ENCODE results near the gene SLC17A7. TPM values are rescaled to one million over a fixed set of nuclear protein-coding genes. Genes with fewer than 3 reads are reported as not detected.
A peak's percentile ranks its signal among the peaks of the same experiment; 100 is the strongest.

SLC17A7 gene
- total and polyA plus RNA-seq, 2 donors from 2014 or later: 0.45 to 1.4 TPM

GRCh38 chr19:49391581-49392399 is 49.5 kb downstream of the SLC17A7 start:
- no peaks in the 10 kb centered on the region for H3K4me1 ChIP-seq (ENCODE audit: control insufficient read depth in 2 of 3, insufficient read depth in 2 of 3, low read depth in 1 of 3, low read length in 3 of 3)
- H3K9ac ChIP-seq (ENCODE audit: low read length in 3 of 3): no peak overlapping the region
- no peaks in the 10 kb centered on the region for H3K9me3 ChIP-seq (ENCODE audit: control insufficient read depth in 2 of 3, insufficient read depth in 1 of 3, low read length in 3 of 3)
- intact Hi-C loops (cut with DNase I): loop anchor here (10.0 kb wide), 1 partner anchor 53 kb away; the partner anchor contains the start of gene SLC17A7
- no peak for FAIRE-seq
- H3K27me3 ChIP-seq (ENCODE audit: control insufficient read depth, insufficient read depth, low read length): no peaks in the 10 kb centered on the region
- peak; percentile 84 to 93 (median 89) for DNase-seq
- TF ChIP-seq, protein P1, sequence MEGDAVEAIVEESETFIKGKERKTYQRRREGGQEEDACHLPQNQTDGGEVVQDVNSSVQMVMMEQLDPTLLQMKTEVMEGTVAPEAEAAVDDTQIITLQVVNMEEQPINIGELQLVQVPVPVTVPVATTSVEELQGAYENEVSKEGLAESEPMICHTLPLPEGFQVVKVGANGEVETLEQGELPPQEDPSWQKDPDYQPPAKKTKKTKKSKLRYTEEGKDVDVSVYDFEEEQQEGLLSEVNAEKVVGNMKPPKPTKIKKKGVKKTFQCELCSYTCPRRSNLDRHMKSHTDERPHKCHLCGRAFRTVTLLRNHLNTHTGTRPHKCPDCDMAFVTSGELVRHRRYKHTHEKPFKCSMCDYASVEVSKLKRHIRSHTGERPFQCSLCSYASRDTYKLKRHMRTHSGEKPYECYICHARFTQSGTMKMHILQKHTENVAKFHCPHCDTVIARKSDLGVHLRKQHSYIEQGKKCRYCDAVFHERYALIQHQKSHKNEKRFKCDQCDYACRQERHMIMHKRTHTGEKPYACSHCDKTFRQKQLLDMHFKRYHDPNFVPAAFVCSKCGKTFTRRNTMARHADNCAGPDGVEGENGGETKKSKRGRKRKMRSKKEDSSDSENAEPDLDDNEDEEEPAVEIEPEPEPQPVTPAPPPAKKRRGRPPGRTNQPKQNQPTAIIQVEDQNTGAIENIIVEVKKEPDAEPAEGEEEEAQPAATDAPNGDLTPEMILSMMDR (IDR thresholded peaks at IDR 0.05; ENCODE audit: borderline replicate concordance, extremely low read depth, insufficient read depth): peak; percentile 80
- H3K4me3 ChIP-seq (ENCODE audit: low read length in 3 of 3): no peak overlapping the region
- H3K36me3 ChIP-seq (ENCODE audit: control insufficient read depth in 2 of 3, insufficient read depth in 3 of 3, low read length in 3 of 3): no peaks in the 10 kb centered on the region
- H3K27ac ChIP-seq (ENCODE audit: low read depth in 2 of 2, low read length in 2 of 2): no peak overlapping the region

DNA sequence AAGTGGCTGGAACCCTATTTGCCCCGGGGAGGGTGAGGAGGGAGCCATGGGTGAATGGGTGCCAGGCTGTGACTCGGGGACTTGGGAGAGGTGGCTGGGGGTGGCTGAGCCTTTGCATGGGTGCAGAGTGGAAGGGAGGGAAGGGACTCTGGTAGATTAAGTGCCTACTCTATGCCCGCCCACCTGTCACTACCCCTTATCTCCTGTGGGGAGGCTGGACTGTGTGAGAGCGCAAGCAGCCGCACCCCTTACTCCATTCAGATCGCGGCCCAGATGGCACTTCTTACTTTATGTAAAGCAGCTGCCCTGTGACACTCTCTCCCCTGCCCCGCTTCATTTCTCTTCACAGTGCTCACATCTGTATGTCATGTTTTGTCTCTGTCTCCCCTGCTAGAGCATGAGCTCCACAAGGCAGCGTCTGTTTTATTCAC is 50.4 kb downstream of the SLC17A7 start:
- Histone ChIP-seq H3K27me3 (ENCODE audit: control insufficient read depth, insufficient read depth, low read length) (no peaks in the 10 kb centered on the region), H3K4me1 (ENCODE audit: control insufficient read depth in 2 of 3, insufficient read depth in 2 of 3, low read depth in 1 of 3, low read length in 3 of 3) (no peaks in the 10 kb centered on the region), H3K9me3 (ENCODE audit: control insufficient read depth in 2 of 3, insufficient read depth in 1 of 3, low read length in 3 of 3) (no peaks in the 10 kb centered on the region), H3K9ac (ENCODE audit: low read length in 3 of 3) (no peak overlapping the region), H3K36me3 (ENCODE audit: control insufficient read depth in 2 of 3, insufficient read depth in 3 of 3, low read length in 3 of 3) (no peaks in the 10 kb centered on the region), H3K27ac (ENCODE audit: low read depth in 2 of 2, low read length in 2 of 2) (no peak overlapping the region), H3K4me3 (ENCODE audit: low read length in 3 of 3) (no peak overlapping the region)
- intact Hi-C loops (cut with DNase I): loop anchor here (10.0 kb wide), 1 partner anchor 54 kb away; the partner anchor contains the start of gene SLC17A7
- FAIRE-seq (no peak), DNase-seq (no peak)
- TF ChIP-seq, protein P1 (IDR thresholded peaks at IDR 0.05; ENCODE audit: borderline replicate concordance, extremely low read depth, insufficient read depth): no peak

- DNase-seq: no peak
- H3K9ac ChIP-seq (ENCODE audit: low read length in 3 of 3): no peak overlapping the region
- no peaks in the 10 kb centered on the region for H3K9me3 ChIP-seq (ENCODE audit: control insufficient read depth in 2 of 3, insufficient read depth in 1 of 3, low read length in 3 of 3)
- TF ChIP-seq, protein P1 (IDR thresholded peaks at IDR 0.05; ENCODE audit: borderline replicate concordance, extremely low read depth, insufficient read depth): no peak
- FAIRE-seq: no peak
- no peaks in the 10 kb centered on the region for H3K27me3 ChIP-seq (ENCODE audit: control insufficient read depth, insufficient read depth, low read length)
- no peak overlapping the region for H3K27ac ChIP-seq (ENCODE audit: low read depth in 2 of 2, low read length in 2 of 2)
- no peaks in the 10 kb centered on the region for H3K4me1 ChIP-seq (ENCODE audit: control insufficient read depth in 2 of 3, insufficient read depth in 2 of 3, low read depth in 1 of 3, low read length in 3 of 3)
- H3K36me3 ChIP-seq (ENCODE audit: control insufficient read depth in 2 of 3, insufficient read depth in 3 of 3, low read length in 3 of 3): no peaks in the 10 kb centered on the region
- intact Hi-C loops (cut with DNase I): loop anchor here (10.0 kb wide), 1 partner anchor 54 kb away; the partner anchor contains the start of gene SLC17A7
- H3K4me3 ChIP-seq (ENCODE audit: low read length in 3 of 3): no peak overlapping the region
These were observed 51.0 kb downstream of the SLC17A7 start for GRCh38 chr19:49390131-49390928.

All from kidney (tissue), 14 donors.